HG03097 (cell line): ENCODE results near the gene DNAJC3.
"Not testable (repeated sequence)": the region's sequence is repeated elsewhere in the genome, so short reads cannot be mapped to it uniquely, and the experiment has no call there.

ENCODE experiments used
- ATAC-seq: cut with Tn5 transposase; IDR thresholded peaks from one replicate; pipeline ENCODE4 v1.9.1; 2021; ENCODE audit not compliant: unreplicated experiment, low FRiP score

The DNAJC3 gene

GRCh38 chr13:95763601-95764000 is 86.7 kb downstream of the DNAJC3 start:
- no peak for ATAC-seq

GRCh38 chr13:95771905-95772304 is 95.0 kb downstream of the DNAJC3 start:
- no peak for ATAC-seq

- ATAC-seq = no peak
Measured at GRCh38 chr13:95779522-95779921, 102.6 kb downstream of the DNAJC3 start.

GRCh38 chr13:95781016-95781415 is 104.1 kb downstream of the DNAJC3 start:
- no peak for ATAC-seq

GRCh38 chr13:95781940-95782339 is 105.0 kb downstream of the DNAJC3 start:
- ATAC-seq = not testable (repeated sequence)

- no peak for ATAC-seq
Measured at GRCh38 chr13:95783747-95784146, 106.8 kb downstream of the DNAJC3 start.

GRCh38 chr13:95784161-95784899 is 107.4 kb downstream of the DNAJC3 start:
- ATAC-seq = no peak

- no peak for ATAC-seq
Measured at GRCh38 chr13:95784900-95785290, 108.0 kb downstream of the DNAJC3 start.

GRCh38 chr13:95787356-95788099 is 110.6 kb downstream of the DNAJC3 start:
- ATAC-seq = no peak

GRCh38 chr13:95788100-95788463 is 111.1 kb downstream of the DNAJC3 start:
- ATAC-seq = no peak

GRCh38 chr13:95789315-95789714 is 112.4 kb downstream of the DNAJC3 start:
- not testable (repeated sequence) for ATAC-seq

- no peak for ATAC-seq
Measured at GRCh38 chr13:95791084-95791722, 114.3 kb downstream of the DNAJC3 start.

GRCh38 chr13:95793018-95793555 is 116.1 kb downstream of the DNAJC3 start:
- ATAC-seq = no peak

- no peak for ATAC-seq
Measured at GRCh38 chr13:95793781-95794180, 116.8 kb downstream of the DNAJC3 start.

- ATAC-seq = no peak
Measured at GRCh38 chr13:95797016-95797415, 120.1 kb downstream of the DNAJC3 start.

GRCh38 chr13:95800436-95800835 is 123.5 kb downstream of the DNAJC3 start:
- ATAC-seq = no peak

- ATAC-seq = no peak
Measured at GRCh38 chr13:95801825-95802224, 124.9 kb downstream of the DNAJC3 start.

GRCh38 chr13:95805921-95806320 is 129.0 kb downstream of the DNAJC3 start:
- ATAC-seq = no peak

- ATAC-seq = no peak
Measured at GRCh38 chr13:95809429-95809828, 132.5 kb downstream of the DNAJC3 start.

- no peak for ATAC-seq
Measured at GRCh38 chr13:95813139-95813538, 136.2 kb downstream of the DNAJC3 start.

GRCh38 chr13:95814495-95814894 is 137.6 kb downstream of the DNAJC3 start:
- ATAC-seq = no peak
